OCI-LY3 (cell line): Measurements from ENCODE around the gene HLTF.

ENCODE experiments used
- H2AFZ ChIP-seq: fragments of 200-600, 300-600 bp; shearing (Covaris generic); 2 replicates; pipeline ENCODE4 v1.6.0; 2014; ENCODE audit warnings: antibody characterized with exemption, low read depth, low read length
- H3K27ac ChIP-seq: fragments of 200-600, 300-600 bp; sonication (generic); 2 replicates; pipeline ENCODE4 v1.5.1; 2014; ENCODE audit warnings: mild to moderate bottlenecking, low read length, moderate library complexity, mixed read lengths
- H3K27me3 ChIP-seq: fragments of 200-600, 300-600 bp; sonication (generic); 2 replicates; pipeline ENCODE4 v1.6.1; 2014; ENCODE audit warnings: low read depth, low read length, mixed read lengths
- H3K36me3 ChIP-seq: fragments of 200-600, 300-600 bp; sonication (generic); replicated peaks from 2 replicates; pipeline ENCODE3; 2014; ENCODE audit warnings: low read depth, low read length, mixed read lengths
- H3K4me1 ChIP-seq: fragments of 300-600, 200-600 bp; sonication (generic); 2 replicates; pipeline ENCODE4 v1.6.1; 2014; ENCODE audit warnings: low read length, mixed read lengths
- H3K4me2 ChIP-seq: fragments of 200-600, 300-600 bp; sonication (generic); 2 replicates; pipeline ENCODE4 v1.6.1; 2014; ENCODE audit warnings: low read length, mixed read lengths
- H3K4me3 ChIP-seq: fragments of 300-600, 200-600 bp; sonication (generic); 2 replicates; pipeline ENCODE4 v1.5.1; 2014; ENCODE audit warnings: antibody characterized with exemption, mild to moderate bottlenecking, low read length, moderate library complexity
- H3K79me2 ChIP-seq: fragments of 300-600, 200-600 bp; shearing (Covaris generic); 2 replicates; pipeline ENCODE4 v1.6.1; 2014; ENCODE audit warnings: mild to moderate bottlenecking, low read length, mixed read lengths
- H3K9ac ChIP-seq: fragments of 300-600, 200-600 bp; shearing (Covaris generic); 2 replicates; pipeline ENCODE4 v1.6.0; 2014; ENCODE audit warnings: mild to moderate bottlenecking, low read length, moderate library complexity
- H3K9me3 ChIP-seq: fragments of 200-600, 300-600 bp; shearing (Covaris generic); 2 replicates; pipeline ENCODE4 v1.6.1; 2014; ENCODE audit warnings: low read length, mixed read lengths; ENCODE audit not compliant: insufficient read depth
- H4K20me1 ChIP-seq: fragments of 200-600, 300-600 bp; sonication (generic); 2 replicates; pipeline ENCODE4 v1.6.1; 2016; ENCODE audit warnings: low read length, mixed read lengths; ENCODE audit not compliant: insufficient read depth
- CTCF ChIP-seq: fragments of 200-600, 300-600 bp; sonication (generic); IDR thresholded peaks from 2 replicates; pipeline ENCODE4 v1.5.1; 2014; ENCODE audit warnings: antibody characterized with exemption, low read length, low read depth
- EZH2phosphoT487 ChIP-seq: fragments of 200-600 bp; shearing (Covaris generic); IDR thresholded peaks from 2 replicates; pipeline ENCODE4 v1.6.1; 2018; ENCODE audit warnings: antibody characterized with exemption, mixed run types, low read depth

HLTF gene

DNA sequence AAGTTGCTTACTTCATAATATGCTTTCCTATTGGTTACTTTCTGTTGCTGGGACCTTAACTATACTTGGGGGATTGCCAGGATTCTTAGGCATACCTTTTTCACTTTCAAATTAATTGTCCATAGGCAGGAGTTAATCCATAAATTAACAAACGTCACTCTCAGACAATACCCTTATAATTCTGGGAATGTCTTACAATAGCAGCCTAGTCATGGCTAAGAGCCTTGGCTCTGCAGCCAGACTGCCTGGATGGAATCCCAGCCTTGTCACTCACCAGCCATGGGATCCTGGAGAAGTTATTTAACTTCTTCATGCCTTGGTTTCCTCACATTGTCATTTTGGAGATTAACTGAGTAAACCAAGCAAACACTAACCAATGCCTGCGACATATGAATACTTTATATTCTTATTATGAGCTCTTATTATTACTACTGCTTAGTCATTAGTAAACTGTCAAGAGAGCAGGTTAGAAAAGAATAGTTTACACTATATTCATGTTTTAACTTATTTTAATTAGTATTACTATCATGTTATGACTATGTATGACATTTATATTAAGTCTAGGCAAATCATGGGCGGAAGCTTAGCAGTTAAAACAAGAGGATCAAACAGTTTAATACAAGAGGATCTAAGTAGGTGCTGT is 66.0 kb downstream of the HLTF start:
- peaks cover 26% of the 10 kb centered on the region for H3K36me3 ChIP-seq
- no peaks in the 10 kb centered on the region for H4K20me1 ChIP-seq
- H3K27me3 ChIP-seq = no peaks in the 10 kb centered on the region
- H3K4me1 ChIP-seq = no peaks in the 10 kb centered on the region
- TF ChIP-seq CTCF (no peak), EZH2phosphoT487 (no peak)
- H3K9me3 ChIP-seq = peaks cover 11% of the 10 kb centered on the region; the same call in 1 of the 2 replicates
- no peak overlapping the region for H2AFZ ChIP-seq
- H3K9ac ChIP-seq = no peak overlapping the region
- no peaks in the 10 kb centered on the region for H3K79me2 ChIP-seq
- no peak overlapping the region for H3K4me3 ChIP-seq
- H3K27ac ChIP-seq = no peak overlapping the region
- no peak overlapping the region for H3K4me2 ChIP-seq

DNA sequence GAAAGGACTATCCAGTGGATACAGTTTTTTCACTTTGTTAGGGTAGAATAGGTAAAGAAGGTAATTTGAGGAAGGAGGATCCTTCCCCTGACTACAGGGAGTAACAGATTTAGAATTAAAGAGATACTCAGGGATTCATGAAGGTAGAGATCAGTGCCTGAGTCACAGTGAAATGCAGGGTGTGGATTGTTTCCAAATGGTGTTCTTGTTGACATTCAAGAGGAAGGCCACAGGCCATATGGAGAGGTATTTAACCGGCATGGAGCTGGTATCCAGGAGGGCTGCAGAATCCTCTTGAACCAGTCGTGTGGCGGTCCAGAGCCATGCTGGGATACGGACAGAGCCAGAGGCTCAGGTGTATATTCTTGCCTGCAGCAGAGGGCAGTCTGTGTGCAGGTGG is 66.8 kb downstream of the HLTF start:
- no peak overlapping the region for H3K9ac ChIP-seq
- H3K9me3 ChIP-seq = peaks cover 3% of the 10 kb centered on the region; the same call in 1 of the 2 replicates
- H3K79me2 ChIP-seq = no peaks in the 10 kb centered on the region
- H2AFZ ChIP-seq = no peak overlapping the region
- H3K27ac ChIP-seq = no peak overlapping the region
- no peak for TF ChIP-seq EZH2phosphoT487
- no peak for TF ChIP-seq CTCF
- H4K20me1 ChIP-seq = no peaks in the 10 kb centered on the region
- peaks cover 18% of the 10 kb centered on the region for H3K36me3 ChIP-seq
- H3K4me3 ChIP-seq = no peak overlapping the region
- H3K4me2 ChIP-seq = no peak overlapping the region
- H3K4me1 ChIP-seq = no peaks in the 10 kb centered on the region
- H3K27me3 ChIP-seq = no peaks in the 10 kb centered on the region

GRCh38 chr3:149018247-149018646 is 68.1 kb downstream of the HLTF start:
- H3K4me3 ChIP-seq = no peak overlapping the region
- H3K4me1 ChIP-seq = no peaks in the 10 kb centered on the region
- H3K27ac ChIP-seq = no peak overlapping the region
- H3K4me2 ChIP-seq = no peak overlapping the region
- no peaks in the 10 kb centered on the region for H4K20me1 ChIP-seq
- H2AFZ ChIP-seq = no peak overlapping the region
- no peaks in the 10 kb centered on the region for H3K27me3 ChIP-seq
- no peaks in the 10 kb centered on the region for H3K9me3 ChIP-seq
- no peak for TF ChIP-seq CTCF
- TF ChIP-seq EZH2phosphoT487 = no peak
- no peaks in the 10 kb centered on the region for H3K79me2 ChIP-seq
- no peak overlapping the region for H3K9ac ChIP-seq
- peaks cover 13% of the 10 kb centered on the region for H3K36me3 ChIP-seq

- Histone ChIP-seq H3K4me2 (no peak overlapping the region), H3K4me3 (no peak overlapping the region), H3K27me3 (no peaks in the 10 kb centered on the region), H3K9me3 (no peaks in the 10 kb centered on the region), H2AFZ (no peak overlapping the region), H3K36me3 (peaks cover 11% of the 10 kb centered on the region), H3K27ac (no peak overlapping the region), H3K9ac (no peak overlapping the region), H3K79me2 (no peaks in the 10 kb centered on the region), H3K4me1 (no peaks in the 10 kb centered on the region), H4K20me1 (no peaks in the 10 kb centered on the region)
- no peak for TF ChIP-seq CTCF
- no peak for TF ChIP-seq EZH2phosphoT487
Measured at GRCh38 chr3:149016669-149017541, 69.4 kb downstream of the HLTF start.
